Measurements from ENCODE around the gene CIDEC. TPM values are rescaled to one million over a fixed set of nuclear protein-coding genes. Genes with fewer than 3 reads are reported as not detected.

CIDEC gene
- total and polyA plus RNA-seq, 2 of the 13 experiments (the other 11 are each of a cell fraction or from before 2014, with no cell fraction given): 2.5 to 10.4 TPM

GRCh38 chr3:9878700-9879099 is 1.4 kb downstream of the CIDEC start (continued):
- TF ChIP-seq ZNF567 (CRISPR knock-in tag; IDR thresholded peaks at IDR 0.05; ENCODE audit: borderline replicate concordance) (no peak), CC2D1A (CRISPR knock-in tag; IDR thresholded peaks at IDR 0.05) (no peak), SP1 (IDR thresholded peaks at IDR 0.05) (no peak), SP1 (CRISPR knock-in tag; IDR thresholded peaks at IDR 0.05) (no peak), ESRRA (CRISPR knock-in tag; IDR thresholded peaks at IDR 0.05; ENCODE audit: low read depth) (0 out of 2 replicates have a peak, but pooled peaks have one; percentile 35), DDIT3 (CRISPR knock-in tag; IDR thresholded peaks at IDR 0.05) (no peak), SIN3B (IDR thresholded peaks at IDR 0.05; ENCODE audit: low read length) (no peak), ZNF558 (CRISPR knock-in tag; IDR thresholded peaks at IDR 0.05; ENCODE audit: borderline replicate concordance) (no peak), CHCHD3 (CRISPR knock-in tag; IDR thresholded peaks at IDR 0.05) (no peak), IRF9 (CRISPR knock-in tag; IDR thresholded peaks at IDR 0.05; ENCODE audit: borderline replicate concordance) (0 out of 2 replicates have a peak, but pooled peaks have one; percentile 40), SKIL (CRISPR knock-in tag; IDR thresholded peaks at IDR 0.05; ENCODE audit: borderline replicate concordance) (no peak), U2AF2 (IDR thresholded peaks at IDR 0.05; ENCODE audit: low read depth, low read length) (no peak), ZNF253 (CRISPR knock-in tag; IDR thresholded peaks at IDR 0.05; ENCODE audit: borderline replicate concordance) (no peak), ZSCAN30 (CRISPR knock-in tag; IDR thresholded peaks at IDR 0.05) (no peak), FOXO4 (CRISPR knock-in tag; conservative IDR thresholded peaks at IDR 0.05) (no peak), ASH2L (IDR thresholded peaks at IDR 0.05; ENCODE audit: insufficient read length, low read depth, low read length) (peak; percentile 53), ZNF18 (CRISPR knock-in tag; IDR thresholded peaks at IDR 0.05; ENCODE audit: insufficient replicate concordance) (peak; percentile 100), AHDC1 (CRISPR knock-in tag; IDR thresholded peaks at IDR 0.05; ENCODE audit: borderline replicate concordance) (peak; percentile 82; the same call in 1 of the 2 replicates)

Measured in HepG2 (cell line).